DMS114 treated with DMSO at 0.1 percent for 48 hours (cell line): Measurements from ENCODE around the gene SART3.

Source experiments
- DNase-seq: peaks from one replicate; lab custom pipeline; 2025; ENCODE audit not compliant: unreplicated experiment; lab: John Stamatoyannopoulos, UW

SART3 gene

DNA sequence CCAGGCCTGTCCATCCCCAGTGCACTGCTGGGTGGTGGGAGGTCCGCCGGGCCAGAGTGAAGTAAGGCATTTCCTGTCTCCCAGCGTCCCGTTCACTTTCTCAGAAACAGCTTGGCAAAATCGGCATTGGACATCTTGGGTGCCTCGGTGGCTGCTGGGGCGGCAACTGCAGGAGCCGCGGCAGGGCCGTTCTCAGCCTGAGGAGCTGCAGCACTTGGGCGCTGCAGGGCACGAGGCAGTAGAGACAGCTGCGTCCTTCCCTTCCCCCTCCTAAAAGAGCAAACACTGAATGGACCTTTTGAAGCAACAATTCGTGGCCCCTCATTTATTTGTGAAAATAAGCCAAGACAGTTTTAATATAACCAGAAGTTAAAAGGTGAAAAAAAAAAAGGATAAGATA is 37.6 kb downstream of the SART3 start:
- DNase-seq: no peak

DNA sequence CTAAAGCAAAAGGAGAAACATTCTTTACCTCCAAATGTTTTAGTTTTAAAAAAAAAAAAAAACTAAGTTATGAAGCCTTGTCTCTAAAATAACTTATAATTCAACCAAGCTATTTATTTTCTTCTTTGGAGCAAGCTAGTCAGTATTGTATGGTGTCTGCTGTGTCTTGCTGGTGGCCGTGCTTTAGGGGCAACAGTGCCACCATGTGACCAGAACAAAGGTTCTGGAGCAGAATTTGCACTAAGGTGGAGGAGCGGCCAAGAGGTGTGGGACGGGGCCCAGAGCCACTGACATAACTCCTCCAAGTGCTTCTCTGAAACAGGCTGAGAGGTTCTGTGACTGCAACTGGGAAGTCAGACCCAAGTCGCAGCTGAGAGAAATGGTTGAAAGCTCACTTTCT is 41.4 kb downstream of the SART3 start:
- DNase-seq: no peak

DNA sequence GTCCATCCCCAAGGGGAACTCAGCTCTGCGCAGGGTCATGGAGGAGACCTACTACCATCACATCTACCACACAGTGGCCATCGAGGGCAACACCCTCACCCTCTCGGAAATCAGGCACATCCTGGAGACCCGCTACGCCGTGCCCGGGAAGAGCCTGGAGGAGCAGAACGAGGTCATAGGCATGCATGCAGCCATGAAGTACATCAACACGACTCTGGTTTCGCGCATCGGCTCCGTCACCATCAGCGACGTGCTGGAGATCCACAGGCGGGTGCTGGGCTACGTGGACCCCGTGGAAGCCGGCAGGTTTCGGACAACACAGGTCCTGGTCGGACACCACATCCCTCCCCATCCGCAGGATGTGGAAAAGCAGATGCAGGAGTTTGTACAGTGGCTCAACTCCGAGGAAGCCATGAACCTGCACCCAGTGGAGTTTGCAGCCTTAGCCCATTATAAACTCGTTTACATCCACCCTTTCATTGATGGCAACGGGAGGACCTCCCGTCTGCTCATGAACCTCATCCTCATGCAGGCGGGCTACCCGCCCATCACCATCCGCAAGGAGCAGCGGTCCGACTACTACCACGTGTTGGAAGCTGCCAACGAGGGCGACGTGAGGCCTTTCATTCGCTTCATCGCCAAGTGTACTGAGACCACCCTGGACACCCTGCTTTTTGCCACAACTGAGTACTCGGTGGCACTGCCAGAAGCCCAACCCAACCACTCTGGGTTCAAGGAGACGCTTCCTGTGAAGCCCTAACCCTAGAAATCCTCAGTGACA is 42.1 kb downstream of the SART3 start:
- DNase-seq: no peak

DNA sequence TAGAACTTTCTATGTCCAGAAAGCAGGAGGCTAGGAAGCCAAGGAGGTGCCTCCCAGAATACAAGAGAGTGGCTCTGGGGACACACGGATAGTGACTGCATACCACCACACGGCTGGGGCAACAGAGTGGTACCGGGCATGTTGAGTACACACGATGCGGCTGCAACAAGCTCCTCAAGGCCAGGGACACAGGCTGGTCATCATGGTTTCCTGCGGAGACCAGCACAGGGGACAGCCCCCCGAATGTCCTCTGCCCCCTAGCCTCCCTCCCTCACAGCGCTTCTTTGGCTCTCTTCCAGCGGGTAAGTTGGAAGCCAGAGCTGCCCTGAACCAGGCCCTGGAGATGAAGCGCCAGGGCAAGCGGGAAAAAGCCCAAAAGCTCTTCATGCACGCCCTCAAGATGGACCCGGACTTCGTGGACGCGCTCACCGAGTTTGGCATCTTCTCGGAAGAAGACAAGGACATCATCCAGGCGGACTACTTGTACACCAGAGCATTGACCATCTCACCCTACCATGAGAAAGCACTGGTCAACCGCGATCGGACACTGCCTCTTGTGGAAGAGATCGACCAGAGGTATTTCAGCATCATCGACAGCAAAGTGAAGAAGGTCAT is 42.8 kb downstream of the SART3 start:
- DNase-seq: no peak

DNA sequence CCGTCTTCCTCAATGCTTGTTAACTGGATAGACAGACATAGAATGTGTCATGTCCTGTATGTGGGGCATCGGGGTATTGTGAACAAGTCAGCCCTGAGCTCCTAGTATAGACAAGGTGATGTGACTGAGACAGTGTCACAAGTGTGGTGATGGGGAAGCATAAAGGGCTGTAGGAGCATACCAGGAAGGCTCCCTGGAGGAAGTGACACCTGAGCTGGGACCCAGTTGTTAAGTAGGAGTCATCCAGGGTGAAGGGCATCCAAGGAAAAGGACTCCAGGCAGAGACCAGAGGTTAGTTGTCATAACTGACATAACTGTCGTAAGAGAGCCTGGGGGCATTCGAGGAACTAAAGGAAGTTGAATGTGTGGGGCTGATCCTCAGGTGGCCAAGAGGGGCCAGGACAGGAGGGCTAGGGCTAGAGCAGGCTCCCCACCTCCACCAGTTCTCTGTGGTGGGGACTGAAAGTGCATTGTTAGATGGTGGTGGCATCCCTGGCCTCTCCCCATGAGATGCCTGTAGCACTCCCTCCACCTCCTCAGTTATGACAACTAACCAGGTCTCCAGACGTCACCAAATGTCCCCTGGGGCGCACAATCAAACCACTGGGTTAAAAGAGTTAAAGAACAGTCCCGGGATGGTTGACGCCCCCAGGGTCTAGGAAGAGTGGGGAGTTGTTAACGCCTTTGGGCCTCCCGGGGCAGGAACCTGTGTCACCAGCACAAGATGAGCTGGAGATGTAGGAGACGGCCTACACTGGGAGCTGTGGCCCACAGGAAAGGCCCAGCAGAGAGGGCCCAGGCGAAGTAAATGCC is 43.5 kb downstream of the SART3 start:
- DNase-seq: no peak

DNA sequence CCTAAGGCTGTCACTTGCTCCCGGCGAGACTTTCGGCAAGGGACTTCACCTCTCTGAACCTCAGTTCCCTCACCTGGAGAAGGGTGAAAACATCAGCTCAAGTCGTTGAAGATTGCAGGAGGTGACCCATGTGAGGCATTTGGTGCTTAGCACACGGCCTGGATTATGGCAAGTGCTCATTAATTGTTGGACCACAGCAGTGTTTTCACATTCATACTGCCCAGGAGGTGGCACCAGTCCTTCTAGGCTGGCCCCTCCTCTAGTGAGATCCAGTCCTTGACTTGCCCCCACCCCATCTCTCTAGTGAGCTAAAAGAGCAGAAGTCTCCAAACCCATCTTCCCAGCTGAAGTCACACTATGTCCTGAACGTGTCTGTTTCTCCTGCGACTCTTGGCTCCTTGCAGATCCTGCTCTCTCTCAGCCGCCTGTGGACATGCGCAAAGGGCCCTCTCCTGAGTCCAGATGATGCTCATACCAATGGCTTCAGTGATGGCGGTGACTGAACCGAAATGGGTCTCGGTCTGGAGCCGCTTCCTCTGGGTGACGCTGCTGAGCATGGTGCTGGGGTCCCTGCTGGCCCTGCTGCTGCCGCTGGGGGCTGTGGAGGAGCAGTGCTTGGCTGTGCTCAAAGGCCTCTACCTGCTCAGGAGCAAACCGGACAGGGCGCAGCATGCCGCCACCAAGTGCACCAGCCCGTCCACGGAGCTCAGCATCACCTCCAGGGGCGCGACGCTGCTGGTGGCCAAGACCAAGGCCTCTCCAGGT is 44.3 kb downstream of the SART3 start:
- DNase-seq: peak; percentile 26

DNA sequence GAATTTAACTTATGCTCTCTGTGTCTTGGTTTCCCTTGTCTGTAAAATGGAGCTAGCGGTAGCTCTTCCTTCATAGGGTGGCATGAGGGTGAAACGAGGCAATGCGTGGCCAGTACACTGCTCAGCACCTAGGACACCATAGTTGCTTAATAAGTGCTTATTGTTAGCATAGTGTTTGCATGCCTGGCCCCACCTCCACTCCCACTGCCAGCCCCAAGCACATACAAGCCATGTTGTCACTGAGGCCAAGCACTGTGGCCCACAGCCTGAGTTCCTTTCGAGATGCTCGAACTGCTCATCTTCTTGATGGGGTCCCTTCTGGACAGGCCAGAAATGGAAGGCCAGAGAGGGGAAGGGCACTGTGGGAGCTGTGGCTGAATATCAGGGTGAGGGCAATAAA is 45.1 kb downstream of the SART3 start:
- DNase-seq: no peak

DNA sequence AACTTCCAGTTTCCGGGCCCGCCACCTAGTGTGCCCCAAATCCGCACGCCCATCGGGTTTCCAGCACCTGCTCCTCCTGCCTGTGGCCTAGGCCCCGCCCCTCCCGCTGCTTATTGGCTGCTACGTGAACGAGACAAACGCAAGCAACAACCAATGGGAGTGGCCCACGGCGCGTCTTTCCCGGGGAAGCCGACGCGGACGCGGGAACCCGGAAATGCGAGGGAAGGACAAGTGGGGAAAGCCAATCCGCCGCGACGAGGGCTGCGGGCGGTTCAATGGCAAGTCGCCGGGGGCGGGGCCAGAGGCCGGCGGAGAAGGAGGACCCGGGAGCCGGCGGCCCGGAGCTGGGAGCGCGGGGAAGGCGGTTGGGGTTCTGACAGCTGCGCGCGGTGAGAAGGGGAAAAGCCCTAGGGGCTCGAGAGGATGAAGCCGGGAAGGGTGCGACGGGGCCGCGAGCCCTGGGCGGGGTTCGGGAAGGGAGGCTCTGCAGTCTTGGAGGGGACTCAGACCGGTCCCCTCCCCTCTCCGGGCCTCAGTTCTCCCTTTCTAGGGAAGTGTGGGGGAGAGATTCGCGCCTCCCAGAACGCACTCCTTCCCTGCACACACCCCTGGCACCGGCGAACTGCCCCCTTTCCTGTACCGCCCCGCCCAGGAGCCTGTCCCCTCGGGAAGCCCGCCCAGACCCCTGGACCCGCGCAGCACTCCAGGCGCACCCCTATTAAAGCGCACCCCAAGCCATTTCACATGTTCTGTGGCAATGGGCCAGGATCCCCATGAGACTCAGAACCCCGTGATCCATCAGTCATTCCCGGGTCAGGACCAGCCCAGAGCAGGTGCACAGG is 45.8 kb downstream of the SART3 start, which contains the start of gene FICD:
Gene FICD (plus strand): TSS at position 305 of the 842 bp plus-strand sequence. CDS start 1,696 bp downstream, outside the sequence.
- peak; percentile 98 for DNase-seq

DNA sequence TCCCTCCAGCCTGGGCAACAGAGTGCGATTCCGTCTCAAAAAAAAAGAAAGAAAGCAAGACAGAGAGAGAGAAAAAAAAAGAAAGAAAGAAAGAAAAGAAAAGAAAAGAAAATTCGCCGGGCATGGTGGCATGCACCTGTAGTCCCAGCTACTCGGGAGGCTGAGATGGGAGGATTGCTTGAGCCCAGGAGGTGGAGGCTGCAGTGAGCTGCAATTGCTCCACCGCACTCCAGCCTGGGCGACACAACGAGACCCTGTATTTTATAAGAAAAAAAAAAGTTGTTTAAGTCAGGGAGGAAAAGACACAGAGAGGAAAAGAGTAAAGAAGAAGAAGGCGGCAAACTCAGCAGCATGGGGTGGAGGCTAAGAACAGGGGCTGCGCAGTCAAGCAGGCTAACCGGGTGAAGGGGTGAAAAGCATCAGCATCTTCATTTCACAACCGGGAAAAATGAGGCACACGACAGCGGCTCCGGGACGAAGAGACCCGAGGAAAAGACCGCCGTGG is 46.5 kb downstream of the SART3 start:
- no peak for DNase-seq

DNA sequence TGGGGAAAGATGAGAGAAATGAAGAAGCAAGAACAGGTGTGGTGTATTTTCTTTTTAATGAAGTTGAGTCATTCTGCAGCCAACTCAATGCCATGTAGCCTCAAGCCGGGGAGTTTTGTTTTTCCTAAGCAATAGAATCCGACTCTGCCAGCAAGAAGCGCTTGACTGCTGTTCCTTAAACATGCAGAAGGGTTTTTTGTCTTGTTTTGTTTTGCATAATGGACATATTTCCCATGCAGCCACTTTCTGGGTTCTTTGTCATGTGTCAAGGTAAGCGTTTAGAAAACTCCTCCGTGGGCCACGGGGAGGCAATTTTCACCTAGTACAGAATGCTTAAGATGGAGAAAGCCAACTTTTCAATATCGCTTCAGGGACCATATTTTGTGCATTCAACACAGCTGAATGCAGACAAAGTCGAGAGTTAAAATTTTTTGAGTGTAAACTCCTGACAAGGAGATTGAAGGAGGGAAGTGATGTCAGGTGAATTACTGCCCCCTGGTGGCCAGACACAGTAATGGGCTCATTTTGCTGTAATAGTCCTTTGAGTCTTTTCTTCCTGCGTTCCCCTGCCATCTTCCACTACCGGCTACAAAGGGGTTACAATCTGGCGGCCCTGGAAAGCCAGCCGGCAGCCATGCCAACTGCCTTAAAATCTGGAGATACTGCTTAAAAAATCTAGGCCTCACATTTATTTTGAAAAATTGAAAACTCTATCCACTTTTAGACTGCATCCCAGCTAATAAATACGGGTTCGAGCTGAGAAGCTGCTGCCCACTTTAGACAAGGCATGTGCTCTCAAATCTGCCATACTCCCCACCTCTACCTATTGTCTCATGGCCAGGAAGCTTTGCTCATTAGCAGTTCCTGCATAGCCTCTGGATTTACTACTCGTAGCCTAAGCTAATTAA is 49.1 kb downstream of the SART3 start:
- DNase-seq: peak; percentile 75

DNA sequence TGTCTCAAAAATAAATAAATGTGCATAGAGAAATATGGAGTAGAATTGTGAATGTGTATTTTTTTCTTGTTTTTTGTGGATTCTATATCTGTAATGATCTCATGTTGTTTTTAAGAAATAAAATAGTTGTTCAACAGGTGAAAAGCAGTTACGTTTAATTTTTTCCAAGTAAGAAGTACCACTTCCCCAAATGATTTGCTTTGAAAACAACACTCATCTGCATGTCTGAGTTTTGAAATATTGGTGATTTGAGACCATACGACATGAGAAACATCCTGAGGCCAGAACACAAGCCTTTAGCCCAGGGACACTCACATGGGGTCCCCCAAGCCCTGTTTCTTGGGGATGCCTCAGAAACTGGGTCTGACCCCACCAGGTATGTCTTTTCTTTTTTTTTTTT is 50.1 kb downstream of the SART3 start:
- no peak for DNase-seq

DNA sequence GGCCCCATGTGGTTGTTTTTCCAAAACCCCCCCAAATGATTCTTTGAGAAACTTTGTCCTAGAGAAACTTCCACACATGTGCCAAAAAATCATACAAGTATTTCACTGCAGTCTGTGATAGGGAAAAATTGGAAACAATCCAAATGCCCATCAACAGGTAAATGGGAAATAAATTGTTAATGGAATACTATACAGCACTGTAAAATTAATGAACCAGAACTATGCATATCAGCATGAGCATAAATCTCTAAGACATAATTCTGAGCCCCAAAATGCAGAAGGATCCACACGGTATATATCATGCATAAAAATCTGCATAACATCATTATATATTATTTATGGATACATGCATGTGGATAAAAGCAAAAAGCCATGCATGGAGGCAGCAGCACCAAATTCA is 51.2 kb downstream of the SART3 start:
- DNase-seq: no peak

DNA sequence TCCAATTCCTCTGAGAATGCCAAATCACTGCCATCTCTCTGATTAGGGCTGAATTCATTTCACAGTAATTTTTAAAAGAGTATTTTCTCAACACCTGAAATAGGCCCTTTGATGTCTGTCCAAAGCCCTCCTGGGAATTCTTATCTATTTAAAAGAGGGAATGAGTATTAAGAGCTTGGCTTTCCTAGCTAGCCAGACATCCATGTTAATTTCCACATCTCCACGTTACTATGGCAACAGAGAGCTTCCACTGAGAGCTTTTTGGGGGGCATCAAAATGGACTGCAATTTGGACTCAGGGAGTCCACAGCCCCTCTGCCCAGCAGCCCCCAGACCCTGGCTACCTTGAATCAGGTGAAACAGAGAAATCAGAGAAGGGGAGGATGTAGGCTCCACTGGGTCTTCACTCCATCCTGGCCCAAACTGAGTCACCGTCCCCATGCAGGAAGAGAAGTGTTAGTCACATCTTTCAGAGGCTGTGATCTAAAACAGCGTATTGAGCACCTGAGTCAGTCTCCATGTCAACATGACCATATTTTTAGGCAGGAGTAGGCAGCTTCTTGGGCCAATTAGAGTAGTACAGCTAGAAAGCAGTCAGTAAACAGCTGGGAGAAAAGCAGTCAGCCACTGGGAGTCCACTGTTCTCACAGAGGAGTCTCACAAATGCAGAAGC is 52.9 kb downstream of the SART3 start:
- no peak for DNase-seq

DNA sequence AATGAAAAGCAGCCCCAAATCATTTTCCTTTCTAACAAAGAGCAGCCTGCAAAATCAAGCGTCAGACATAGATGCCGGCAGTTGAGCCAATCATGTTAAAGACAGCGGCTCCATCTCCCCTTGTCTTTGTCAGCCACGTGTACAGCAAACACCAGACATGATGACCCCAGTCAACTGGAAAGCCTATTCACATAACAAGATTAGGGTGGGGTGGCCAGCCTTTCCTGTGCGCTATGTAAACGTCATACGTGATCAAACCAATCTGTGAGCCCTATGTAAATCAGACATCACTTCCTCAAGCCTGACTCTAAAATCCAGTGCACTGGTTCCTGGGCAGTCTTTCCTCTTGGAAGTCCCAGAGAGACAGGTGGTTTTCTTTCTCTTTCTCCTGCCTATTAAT is 55.8 kb downstream of the SART3 start:
- DNase-seq: no peak

DNA sequence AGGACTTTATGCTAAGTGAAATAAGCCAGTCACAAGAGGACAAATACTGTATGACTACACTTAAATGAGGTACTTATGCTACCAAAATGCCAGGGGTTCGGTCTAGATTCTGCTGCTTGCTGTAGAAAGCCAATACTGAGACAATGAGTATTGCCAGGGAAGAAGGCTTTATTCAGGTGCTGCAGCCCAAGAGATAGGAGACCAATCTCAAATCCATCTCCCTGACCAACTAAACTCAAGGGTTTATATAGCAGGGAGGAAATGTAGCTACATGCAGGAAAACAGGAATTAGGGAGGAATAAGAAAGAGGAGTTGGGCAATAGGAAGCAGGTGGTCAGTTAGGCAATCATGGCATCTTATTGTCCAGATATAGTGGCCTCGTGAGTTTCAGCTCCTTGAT is 58.1 kb downstream of the SART3 start:
- DNase-seq: no peak

DNA sequence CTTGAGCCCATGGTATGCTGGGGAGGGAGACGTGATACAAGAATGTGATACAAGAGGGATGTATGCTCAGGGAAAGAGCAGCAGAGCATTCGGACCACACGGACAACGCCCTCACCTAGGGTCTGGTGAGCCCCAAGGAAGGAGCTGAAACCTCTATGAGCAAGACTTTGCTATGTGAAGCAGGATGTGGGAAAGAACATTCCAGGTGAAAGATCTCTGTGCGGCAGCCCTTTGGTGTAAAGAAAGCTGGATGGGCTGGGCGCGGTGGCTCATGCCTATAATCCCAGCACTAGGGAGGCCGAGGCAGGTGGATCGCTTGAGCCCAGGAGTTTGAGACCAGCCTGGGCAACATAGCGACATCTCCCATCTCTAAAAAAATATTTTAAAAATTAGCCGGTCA is 62.8 kb downstream of the SART3 start:
- DNase-seq: no peak

DNA sequence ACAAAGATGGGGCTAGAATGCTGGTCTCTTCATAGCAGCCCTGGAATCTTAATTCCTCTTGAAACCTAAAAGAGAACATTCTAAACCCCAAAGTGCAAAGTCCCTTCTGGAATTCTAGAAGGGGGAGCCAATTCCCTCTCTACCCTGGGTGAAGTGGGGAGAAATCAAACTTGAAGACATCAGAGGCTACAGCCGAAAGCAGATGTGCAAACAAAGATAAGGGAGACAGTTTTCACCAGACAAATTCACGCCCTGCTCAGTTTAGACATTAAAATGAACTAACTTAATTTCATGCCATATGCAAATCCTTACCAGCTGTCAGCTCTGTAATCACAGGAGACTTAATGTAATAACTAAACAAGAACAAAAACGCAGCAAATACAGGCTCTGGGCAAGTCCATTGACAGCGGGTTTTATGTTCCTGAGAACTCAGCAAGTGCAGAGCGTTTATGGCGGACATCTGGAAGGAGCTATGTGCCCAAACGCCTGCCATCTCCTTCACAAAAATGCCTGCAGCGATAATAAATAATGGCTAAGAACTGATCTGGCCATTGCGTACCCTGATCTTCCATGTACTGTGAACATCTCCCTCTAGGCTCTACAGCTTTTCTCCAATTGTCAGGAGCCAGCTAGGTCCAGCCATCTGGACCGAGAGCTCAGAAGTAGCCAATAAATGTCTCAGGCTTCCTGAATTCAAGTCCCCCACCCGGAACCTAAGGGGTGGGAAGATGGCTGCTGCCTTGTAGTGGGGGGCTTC is 65.0 kb downstream of the SART3 start:
- DNase-seq: no peak

DNA sequence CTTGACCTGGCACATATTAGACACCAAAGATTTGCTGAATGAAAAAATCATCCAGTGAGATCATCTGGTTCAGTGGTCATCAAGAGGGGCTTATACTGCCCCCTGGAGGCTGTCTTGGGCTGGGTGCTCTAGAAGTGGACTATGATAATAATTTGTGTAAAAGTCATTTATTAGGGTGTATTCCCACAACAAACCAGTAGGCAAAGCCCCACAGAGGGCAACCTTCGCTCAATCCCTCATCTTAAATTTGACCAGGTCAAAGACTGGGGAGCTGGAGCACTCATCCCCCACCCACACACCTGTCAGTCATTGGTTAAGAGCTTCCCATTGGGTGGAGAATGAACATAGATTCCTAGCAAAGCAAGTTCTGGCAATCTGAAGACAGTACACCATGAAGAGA is 65.9 kb downstream of the SART3 start:
- no peak for DNase-seq
